GM12878 (cell line): Measurements from ENCODE around the gene TM7SF2. TPM values are rescaled to one million over a fixed set of nuclear protein-coding genes. Genes with fewer than 3 reads are reported as not detected.

Experiments
- MEF2A ChIP-seq: IDR thresholded peaks from 2 replicates; pipeline ENCODE4 v1.6.1; 2011; ENCODE audit warnings: low read depth, mild to moderate bottlenecking, low read length, moderate library complexity; ENCODE audit not compliant: insufficient read depth
- NR2C1 ChIP-seq: fragments of 450-650 bp; IDR thresholded peaks from 2 replicates; pipeline ENCODE4 v1.6.1; 2017; ENCODE audit warnings: antibody characterized with exemption, mild to moderate bottlenecking, moderate library complexity
- SMARCA5 ChIP-seq: fragments of 450-650 bp; IDR thresholded peaks from 2 replicates; pipeline ENCODE4 v1.6.1; 2017; ENCODE audit warnings: mild to moderate bottlenecking
- SMC3 ChIP-seq: IDR thresholded peaks from 2 replicates; pipeline ENCODE4 v1.6.1; 2011; ENCODE audit warnings: low read length, improper control_type of control experiment, borderline replicate concordance
- YY1 ChIP-seq: IDR thresholded peaks from 2 replicates; pipeline ENCODE4 v1.6.1; 2011; ENCODE audit warnings: low read depth, mild to moderate bottlenecking, low read length
- ZNF622 ChIP-seq: fragments of 450-650 bp; IDR thresholded peaks from 2 replicates; pipeline ENCODE4 v1.6.1; 2017; ENCODE audit warnings: mild to moderate bottlenecking, inconsistent platforms
- polyA plus RNA-seq, 11 experiments: library from polyadenylated mRNA; depleted of rRNA in 4 of 11; unstranded in 6 of 11; stranded (reverse) in 5 of 11; fragments of >200 nt; fragmentation: Nextera tagmentation in 4 of 11; fragmentation: Illumina TruSeq in 1 of 11; extraction: Ambion mirVana in 4 of 11; extraction: Trizol in 1 of 11; gene quantifications; 1 replicate in 1 of 11; 2 replicates in 10 of 11; pipeline versions ENCODE4 v1.2.1 to v1.2.3, GENCODE V29; 2011 to 2016; ENCODE audit warnings: inconsistent platforms in 2 of 11, missing spikeins in 2 of 11, low read depth in 1 of 11
- total RNA-seq, 4 experiments: library from RNA; depleted of rRNA in 3 of 4; stranded (reverse); fragments of >200 nt in 3 of 4; fragmentation: Illumina TruSeq in 1 of 4; extraction: Trizol in 1 of 4; gene quantifications; 2 replicates each; pipeline versions ENCODE4 v1.2.1 to v1.2.3, GENCODE V29; 2013 to 2021
- TF ChIP-seq, protein P1 (sequence below): IDR thresholded peaks from 2 replicates; pipeline ENCODE4 v1.6.1; 2011; ENCODE audit warnings: mild to moderate bottlenecking, low read depth, low read length, moderate library complexity; ENCODE audit not compliant: insufficient replicate concordance
- TF ChIP-seq, protein P2 (sequence below): fragments of 450-650 bp; IDR thresholded peaks from 2 replicates; pipeline ENCODE4 v1.6.1; 2017; ENCODE audit warnings: mild to moderate bottlenecking, low read depth, inconsistent platforms; ENCODE audit not compliant: poor library complexity, severe bottlenecking

TM7SF2 gene
- total and polyA plus RNA-seq, 10 of the 15 experiments (the other 5 are each of a cell fraction or from before 2014, with no cell fraction given) = 0.52 to 57.7 (median 20.7) TPM

DNA sequence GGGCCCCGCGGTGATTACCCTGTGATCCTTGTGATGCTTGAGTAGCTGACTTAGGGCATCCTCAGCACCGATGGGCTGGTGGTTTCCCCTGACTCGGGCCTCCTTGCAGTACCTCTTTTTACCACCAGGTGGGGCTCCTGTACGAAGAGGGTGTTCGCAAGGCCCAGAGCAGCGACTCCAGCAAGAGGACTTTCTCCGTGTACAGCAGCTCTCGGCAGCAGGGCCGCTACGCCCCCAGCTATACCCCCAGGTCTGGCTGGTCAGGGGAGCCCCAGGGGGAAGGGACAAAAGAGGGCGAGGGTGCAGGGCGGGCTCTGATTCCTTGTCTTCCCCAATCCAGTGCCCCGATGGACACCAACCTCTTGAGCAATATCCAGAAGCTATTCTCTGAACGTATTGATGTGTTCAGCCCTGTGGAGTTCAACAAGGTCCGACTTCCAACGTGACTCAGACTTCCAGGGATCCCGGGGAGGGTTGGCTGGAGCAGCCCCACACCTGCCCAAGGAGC lies 1.3 kb upstream of the TM7SF2 start (continued):
- TF ChIP-seq, protein P1, sequence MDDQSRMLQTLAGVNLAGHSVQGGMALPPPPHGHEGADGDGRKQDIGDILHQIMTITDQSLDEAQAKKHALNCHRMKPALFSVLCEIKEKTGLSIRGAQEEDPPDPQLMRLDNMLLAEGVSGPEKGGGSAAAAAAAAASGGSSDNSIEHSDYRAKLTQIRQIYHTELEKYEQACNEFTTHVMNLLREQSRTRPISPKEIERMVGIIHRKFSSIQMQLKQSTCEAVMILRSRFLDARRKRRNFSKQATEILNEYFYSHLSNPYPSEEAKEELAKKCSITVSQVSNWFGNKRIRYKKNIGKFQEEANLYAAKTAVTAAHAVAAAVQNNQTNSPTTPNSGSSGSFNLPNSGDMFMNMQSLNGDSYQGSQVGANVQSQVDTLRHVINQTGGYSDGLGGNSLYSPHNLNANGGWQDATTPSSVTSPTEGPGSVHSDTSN = no peak
- TF ChIP-seq NR2C1 = no peak
- TF ChIP-seq YY1 = peak; percentile 43; the same call in 1 of the 2 replicates
- TF ChIP-seq MEF2A = 0 out of 2 replicates have a peak, but pooled peaks have one; percentile 32
- TF ChIP-seq ZNF622 = no peak
- TF ChIP-seq, protein P2, sequence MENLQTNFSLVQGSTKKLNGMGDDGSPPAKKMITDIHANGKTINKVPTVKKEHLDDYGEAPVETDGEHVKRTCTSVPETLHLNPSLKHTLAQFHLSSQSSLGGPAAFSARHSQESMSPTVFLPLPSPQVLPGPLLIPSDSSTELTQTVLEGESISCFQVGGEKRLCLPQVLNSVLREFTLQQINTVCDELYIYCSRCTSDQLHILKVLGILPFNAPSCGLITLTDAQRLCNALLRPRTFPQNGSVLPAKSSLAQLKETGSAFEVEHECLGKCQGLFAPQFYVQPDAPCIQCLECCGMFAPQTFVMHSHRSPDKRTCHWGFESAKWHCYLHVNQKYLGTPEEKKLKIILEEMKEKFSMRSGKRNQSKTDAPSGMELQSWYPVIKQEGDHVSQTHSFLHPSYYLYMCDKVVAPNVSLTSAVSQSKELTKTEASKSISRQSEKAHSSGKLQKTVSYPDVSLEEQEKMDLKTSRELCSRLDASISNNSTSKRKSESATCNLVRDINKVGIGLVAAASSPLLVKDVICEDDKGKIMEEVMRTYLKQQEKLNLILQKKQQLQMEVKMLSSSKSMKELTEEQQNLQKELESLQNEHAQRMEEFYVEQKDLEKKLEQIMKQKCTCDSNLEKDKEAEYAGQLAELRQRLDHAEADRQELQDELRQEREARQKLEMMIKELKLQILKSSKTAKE = no peak
- TF ChIP-seq SMC3 = peak; percentile 82
- TF ChIP-seq SMARCA5 = no peak
